Common myeloid progenitor, CD34-positive (primary cell): ENCODE data around the gene TMC1.

Experiments
- CTCF ChIA-PET: fragments of 350-600 bp; sonication (Branson Sonifier 250); formaldehyde crosslinking; loops from one replicate; lab custom pipeline; 2021; ENCODE audit warnings: antibody characterized with exemption; lab: Charles Lee
- POLR2A ChIA-PET: fragments of 350-600 bp; sonication (Branson Sonifier 250); formaldehyde crosslinking; loops from one replicate; lab custom pipeline; 2021; ENCODE audit warnings: antibody characterized with exemption; lab: Charles Lee
- DNase-seq, 3 donors: peaks; one replicate each; pipeline versions ENCODE4 v3.0.0 to v3.0.0-alpha.2; 2013
- H3K27ac ChIP-seq, 2 experiments: 1 replicate in 1 of 2; 2 replicates in 1 of 2; pipeline ENCODE4 v1.7.0; 2013; ENCODE audit warnings: inconsistent platforms in 2 of 2, low read length in 2 of 2, mild to moderate bottlenecking in 2 of 2, low read depth in 1 of 2, moderate library complexity in 1 of 2; ENCODE audit not compliant: severe bottlenecking in 2 of 2, insufficient read depth in 1 of 2, poor library complexity in 1 of 2
- H3K27me3 ChIP-seq, 5 experiments: replicated peaks in 2 of 5; 1 replicate in 3 of 5; 2 replicates in 2 of 5; pipeline versions ENCODE4 v1.6.1 to v1.7.0; 2013; ENCODE audit warnings: low read length in 4 of 5, mild to moderate bottlenecking in 2 of 5, moderate library complexity in 2 of 5, inconsistent platforms in 1 of 5; ENCODE audit not compliant: insufficient read depth in 5 of 5, control insufficient read depth in 4 of 5
- H3K36me3 ChIP-seq, 4 experiments: 1 replicate in 2 of 4; 2 replicates in 2 of 4; pipeline versions ENCODE4 v1.6.1 to v1.7.0; 2013; ENCODE audit warnings: low read length in 3 of 4, control low read depth in 1 of 4, mild to moderate bottlenecking in 1 of 4; ENCODE audit not compliant: control insufficient read depth in 4 of 4, insufficient read depth in 4 of 4
- H3K4me1 ChIP-seq, 4 experiments: 1 replicate in 3 of 4; 2 replicates in 1 of 4; pipeline versions ENCODE4 v1.6.1 to v1.7.1; 2013; ENCODE audit warnings: low read length in 3 of 4, mild to moderate bottlenecking in 3 of 4, control low read depth in 1 of 4, inconsistent platforms in 1 of 4, moderate library complexity in 1 of 4; ENCODE audit not compliant: control insufficient read depth in 4 of 4, insufficient read depth in 4 of 4; ENCODE audit errors: control extremely low read depth in 1 of 4
- H3K4me3 ChIP-seq, 7 experiments: 1 replicate in 4 of 7; 2 replicates in 3 of 7; pipeline versions ENCODE4 v1.5.1 to v1.7.0; 2013; ENCODE audit warnings: mild to moderate bottlenecking in 7 of 7, low read length in 6 of 7, moderate library complexity in 6 of 7, inconsistent platforms in 2 of 7, low read depth in 2 of 7, control low read depth in 1 of 7; ENCODE audit not compliant: insufficient read depth in 4 of 7, control insufficient read depth in 1 of 7; ENCODE audit errors: extremely low read depth in 1 of 7
- H3K9me3 ChIP-seq, 5 experiments: 1 replicate in 4 of 5; 2 replicates in 1 of 5; pipeline versions ENCODE4 v1.6.1 to v1.7.1; 2013; ENCODE audit warnings: low read length in 4 of 5, mild to moderate bottlenecking in 2 of 5, inconsistent platforms in 1 of 5, low read depth in 1 of 5, moderate library complexity in 1 of 5; ENCODE audit not compliant: control insufficient read depth in 4 of 5, insufficient read depth in 2 of 5; ENCODE audit errors: control extremely low read depth in 1 of 5
- WGBS: methylation state at CpG from one replicate; pipeline ENCODE4 v1.1.5; 2013; ENCODE audit not compliant: insufficient coverage; 5-methylcytosine and 5-hydroxymethylcytosine counted together

TMC1 gene

DNA sequence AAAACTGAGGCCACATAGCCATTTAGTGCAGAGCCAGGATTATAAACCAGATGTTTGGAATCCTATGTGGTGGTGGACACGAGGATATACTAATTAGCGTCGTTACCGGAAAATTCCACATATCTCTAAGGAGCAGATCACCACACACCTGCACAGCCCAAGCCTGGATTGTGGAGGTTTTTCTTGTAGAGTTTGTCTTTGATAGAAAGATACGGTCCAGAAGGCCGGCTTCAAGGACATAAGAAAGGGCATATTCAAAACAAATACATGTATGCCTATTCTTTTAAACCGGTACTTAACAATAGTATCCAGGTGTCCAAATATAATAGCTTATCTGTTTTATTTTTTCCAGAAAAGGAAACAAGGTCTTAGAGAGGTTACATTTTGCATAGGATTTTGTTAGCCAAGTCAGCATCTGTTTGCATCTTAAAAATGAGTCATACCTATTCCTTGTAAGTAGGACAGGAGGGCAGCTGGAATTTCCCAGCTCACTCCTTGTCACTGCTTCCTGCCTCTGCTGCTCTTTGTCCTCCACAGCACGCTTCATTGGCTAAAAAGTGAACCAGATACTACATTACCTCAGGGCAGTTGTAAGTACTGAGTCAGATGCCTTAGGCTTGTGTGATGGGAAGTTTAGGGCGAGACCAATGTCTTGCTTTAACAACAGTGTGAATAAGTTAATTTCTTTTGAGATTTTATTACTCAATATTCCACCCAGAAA lies 3.6 kb downstream of the TMC1 start:
- no peaks in the 10 kb centered on the region for H3K9me3 ChIP-seq
- ChIA-PET CTCF (no interaction called here), POLR2A (interaction anchor here (0.8 kb wide), 1 partner anchor 32 kb away, joined by 3 read pairs; no protein-coding TSS in a partner anchor)
- peaks cover 0 to 2% (median 0%) of the 10 kb centered on the region in 5 experiments for H3K27me3 ChIP-seq
- H3K36me3 ChIP-seq: no peaks in the 10 kb centered on the region
- WGBS: 100% methylated on average over 1 of the region's 9 CpGs
- no peak overlapping the region for H3K27ac ChIP-seq
- H3K4me3 ChIP-seq: no peak overlapping the region
- peak in 2 of 3 donors; percentile 9 to 11 for DNase-seq
- peaks cover 3 to 16% (median 11%) of the 10 kb centered on the region in 4 experiments for H3K4me1 ChIP-seq

DNA sequence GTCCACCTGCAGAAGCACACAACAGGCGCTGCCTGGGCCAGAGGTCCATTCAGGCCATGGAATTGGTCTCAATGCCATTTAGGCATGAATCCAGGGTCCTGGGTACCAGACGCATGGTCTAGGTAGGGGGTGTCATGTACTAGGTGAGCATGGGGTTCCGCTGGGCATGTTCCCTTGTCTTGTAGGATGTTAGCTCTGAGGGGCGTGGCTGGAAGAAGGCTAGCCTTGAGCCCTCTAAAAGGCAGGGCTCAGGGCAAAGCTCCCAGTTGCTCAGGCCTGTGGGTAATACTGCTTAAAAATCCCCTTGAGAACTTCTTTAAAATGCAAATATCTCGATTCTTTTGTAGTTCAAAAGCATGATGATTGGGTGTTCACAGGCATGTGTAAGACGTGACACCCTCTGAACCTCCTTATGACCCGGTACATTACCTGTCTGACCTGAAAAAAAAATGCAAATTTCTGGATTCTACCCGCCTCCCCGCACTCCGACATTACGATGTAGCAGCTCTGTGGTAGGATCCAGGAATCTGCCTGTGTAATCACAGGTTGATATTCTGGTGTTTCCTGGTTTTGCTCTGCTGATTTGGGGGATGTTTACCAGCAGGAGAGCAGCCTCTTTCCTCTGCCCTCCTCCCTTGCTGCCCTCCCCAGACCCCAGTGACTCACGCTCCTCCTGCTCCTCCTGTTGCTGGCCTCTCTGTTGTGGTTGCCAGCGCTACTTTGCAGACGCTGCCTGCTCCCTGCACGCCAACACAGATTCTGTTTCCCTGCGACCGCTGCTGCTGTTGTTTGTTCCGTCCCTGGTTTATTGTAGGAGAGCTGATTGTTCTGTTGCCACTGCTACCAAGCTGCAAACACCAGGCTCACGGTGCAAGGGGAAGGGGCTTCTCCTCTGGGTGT lies 5.7 kb downstream of the TMC1 start:
- Histone ChIP-seq H3K27ac (peak overlapping the region in 1 of 2 experiments; percentile 43), H3K4me3 (peak overlapping the region in 5 of 7 experiments; percentile 30 to 76 (median 44)), H3K27me3 (peaks cover 0 to 2% (median 0%) of the 10 kb centered on the region in 5 experiments), H3K4me1 (peaks cover 3 to 16% (median 11%) of the 10 kb centered on the region in 4 experiments), H3K36me3 (no peaks in the 10 kb centered on the region), H3K9me3 (no peaks in the 10 kb centered on the region)
- ChIA-PET CTCF (interaction anchor here (0.7 to 1.0 kb wide), 2 partner anchors 8 to 62 kb away, joined by 3 read pairs; no protein-coding TSS in a partner anchor), POLR2A (no interaction called here)
- peak; percentile 60 to 91 (median 89) for DNase-seq
- WGBS: 48% methylated on average over 16 of the region's 19 CpGs

DNA sequence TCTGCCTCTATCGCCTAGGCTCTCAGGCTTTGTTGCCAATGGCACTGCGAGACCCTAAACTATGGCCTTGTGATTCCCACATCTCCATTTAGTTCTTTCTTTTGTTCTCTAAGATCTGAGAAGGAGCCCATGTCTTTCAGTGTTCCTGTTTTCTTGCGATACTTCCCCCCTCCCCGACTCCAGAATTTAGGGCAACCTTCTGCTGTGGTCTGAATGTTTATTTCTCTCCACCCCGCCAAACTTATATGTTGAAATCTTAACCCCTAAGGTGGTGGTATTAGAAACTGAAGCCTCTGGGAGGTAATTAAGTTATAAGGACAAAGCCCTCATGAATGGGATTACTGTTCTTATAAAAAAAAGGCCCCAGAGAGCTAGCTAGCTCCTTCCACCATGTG lies 6.4 kb downstream of the TMC1 start:
- POLR2A ChIA-PET: no interaction called here
- CTCF ChIA-PET: no interaction called here
- Histone ChIP-seq H3K4me3 (peak overlapping the region in 5 of 7 experiments; percentile 30 to 76 (median 44)), H3K9me3 (no peaks in the 10 kb centered on the region), H3K27me3 (peaks cover 0 to 2% (median 0%) of the 10 kb centered on the region in 5 experiments), H3K4me1 (peaks cover 3 to 16% (median 11%) of the 10 kb centered on the region in 4 experiments), H3K36me3 (no peaks in the 10 kb centered on the region), H3K27ac (peak overlapping the region in 1 of 2 experiments; percentile 43)
- 33% methylated on average over 2 of the region's 5 CpGs for WGBS
- DNase-seq: peak in 1 of 3 donors; percentile 53

DNA sequence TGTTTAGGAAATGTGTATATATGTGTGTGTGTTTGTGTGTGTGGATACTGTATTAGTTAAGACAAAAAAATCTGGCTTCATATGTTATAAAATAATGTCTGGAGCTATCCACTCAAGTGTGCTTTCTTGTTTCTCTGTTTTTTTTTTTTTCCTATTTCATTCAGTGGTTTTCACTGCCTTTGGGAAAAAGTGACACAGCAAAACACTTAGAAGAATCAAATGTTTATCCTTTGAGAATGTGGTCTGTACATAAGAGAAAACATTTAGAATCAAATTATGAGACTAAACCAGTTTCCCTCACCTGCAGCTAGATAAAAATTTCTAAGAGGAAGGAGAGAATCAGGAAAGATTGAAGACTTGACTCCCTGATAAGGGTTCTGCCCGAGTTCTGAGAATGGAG lies 8.1 kb downstream of the TMC1 start:
- Histone ChIP-seq H3K9me3 (no peaks in the 10 kb centered on the region), H3K4me1 (peaks cover 3 to 16% (median 11%) of the 10 kb centered on the region in 4 experiments), H3K27ac (no peak overlapping the region), H3K4me3 (no peak overlapping the region), H3K36me3 (no peaks in the 10 kb centered on the region), H3K27me3 (peaks cover 0 to 2% (median 0%) of the 10 kb centered on the region in 5 experiments)
- ChIA-PET CTCF (interaction anchor here (1.1 kb wide), 1 partner anchor 165 kb away, joined by 3 read pairs; no protein-coding TSS in a partner anchor), POLR2A (no interaction called here)
- WGBS: no CpG with 5 or more reads among the region's 1 CpG
- no peak for DNase-seq

DNA sequence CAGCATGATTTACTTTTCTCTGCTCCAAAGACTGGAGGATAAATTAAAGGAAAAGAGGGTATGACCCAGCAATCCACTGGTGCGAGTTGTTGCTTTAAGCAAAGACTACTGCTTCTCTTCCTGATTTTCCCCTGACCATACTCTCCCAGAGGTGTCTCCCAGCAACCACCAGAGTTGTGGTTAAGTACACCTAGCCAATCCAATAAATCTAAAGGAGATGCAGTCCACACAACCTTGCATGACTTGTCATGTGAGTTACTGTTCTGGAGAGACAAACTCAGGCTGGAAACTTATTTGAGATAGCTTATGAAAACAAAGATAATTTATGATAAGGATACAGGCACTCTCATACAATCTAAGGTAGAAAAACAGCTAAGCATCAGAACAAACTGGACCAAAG lies 11.9 kb downstream of the TMC1 start:
- H3K36me3 ChIP-seq: no peaks in the 10 kb centered on the region
- 43% methylated on average over 1 of the region's 1 CpG for WGBS
- H3K9me3 ChIP-seq: peaks cover 0 to 7% (median 1%) of the 10 kb centered on the region in 5 experiments
- POLR2A ChIA-PET: no interaction called here
- no peak overlapping the region for H3K27ac ChIP-seq
- H3K27me3 ChIP-seq: no peaks in the 10 kb centered on the region
- H3K4me3 ChIP-seq: no peak overlapping the region
- peaks cover 0 to under 1% (median 0%) of the 10 kb centered on the region in 4 experiments for H3K4me1 ChIP-seq
- DNase-seq: no peak
- CTCF ChIA-PET: interaction anchor here (1.8 kb wide), 1 partner anchor 26 kb away, joined by 3 read pairs; no protein-coding TSS in a partner anchor

DNA sequence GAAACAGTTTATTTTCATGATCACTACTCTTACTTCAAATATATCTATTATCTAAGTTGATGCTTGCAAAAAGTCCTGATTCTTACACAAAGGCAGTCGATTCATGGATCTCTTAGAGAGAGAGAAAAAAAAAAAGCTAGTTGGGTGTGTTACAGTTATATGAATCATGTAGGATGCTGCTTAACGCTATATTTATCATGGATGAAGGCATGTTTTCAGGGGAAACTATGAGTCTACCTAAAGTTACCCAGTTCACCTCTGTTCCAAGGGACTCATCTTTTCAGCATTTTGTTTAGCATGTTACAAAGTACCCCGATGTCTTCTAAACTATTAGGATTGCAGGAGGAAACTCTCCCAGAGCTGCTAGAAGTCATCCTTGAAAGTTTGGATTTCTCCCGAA lies 13.5 kb downstream of the TMC1 start:
- no peak overlapping the region for H3K4me3 ChIP-seq
- H3K27ac ChIP-seq: no peak overlapping the region
- H3K4me1 ChIP-seq: no peaks in the 10 kb centered on the region
- H3K27me3 ChIP-seq: no peaks in the 10 kb centered on the region
- ChIA-PET CTCF (interaction anchor here (1.0 kb wide), 1 partner anchor 9 kb away, joined by 3 read pairs; no protein-coding TSS in a partner anchor), POLR2A (no interaction called here)
- H3K36me3 ChIP-seq: no peaks in the 10 kb centered on the region
- 94% methylated on average over 2 of the region's 4 CpGs for WGBS
- peaks cover 0 to 7% (median 1%) of the 10 kb centered on the region in 5 experiments for H3K9me3 ChIP-seq
- DNase-seq: no peak
